HG03095 (cell line): ENCODE measurements around the gene SASH1.
"Not testable (repeated sequence)": the region's sequence is repeated elsewhere in the genome, so short reads cannot be mapped to it uniquely, and the experiment has no call there.

Experiments
- ATAC-seq: cut with Tn5 transposase; IDR thresholded peaks from one replicate; pipeline ENCODE4 v1.9.1; 2021; ENCODE audit warnings: moderate library complexity; ENCODE audit not compliant: unreplicated experiment

Gene SASH1

GRCh38 chr6:148364056-148364824 lies 21.6 kb downstream of the SASH1 start:
- no peak for ATAC-seq

GRCh38 chr6:148365041-148365440 lies 22.4 kb downstream of the SASH1 start:
- no peak for ATAC-seq

- ATAC-seq, result no peak
These were observed 24.9 kb downstream of the SASH1 start for GRCh38 chr6:148367411-148368024.

GRCh38 chr6:148370176-148370575 lies 27.5 kb downstream of the SASH1 start:
- no peak for ATAC-seq

GRCh38 chr6:148374040-148374774 lies 31.6 kb downstream of the SASH1 start:
- ATAC-seq, result no peak

- ATAC-seq, result no peak
These were observed 32.8 kb downstream of the SASH1 start for GRCh38 chr6:148375401-148375800.

- no peak for ATAC-seq
These were observed 36.8 kb downstream of the SASH1 start for GRCh38 chr6:148379481-148379880.

GRCh38 chr6:148379966-148380713 lies 37.5 kb downstream of the SASH1 start:
- ATAC-seq, result no peak

- ATAC-seq, result not testable (repeated sequence)
These were observed 39.4 kb downstream of the SASH1 start for GRCh38 chr6:148382051-148382450.

GRCh38 chr6:148382861-148383260 lies 40.2 kb downstream of the SASH1 start:
- no peak for ATAC-seq

- ATAC-seq, result no peak
These were observed 41.2 kb downstream of the SASH1 start for GRCh38 chr6:148383658-148384368.

GRCh38 chr6:148385379-148385778 lies 42.7 kb downstream of the SASH1 start:
- ATAC-seq, result no peak

GRCh38 chr6:148388521-148388920 lies 45.9 kb downstream of the SASH1 start:
- ATAC-seq, result no peak

- ATAC-seq, result no peak
These were observed 46.4 kb downstream of the SASH1 start for GRCh38 chr6:148389086-148389485.

- no peak for ATAC-seq
These were observed 47.3 kb downstream of the SASH1 start for GRCh38 chr6:148389917-148390316.

GRCh38 chr6:148392127-148392526 lies 49.5 kb downstream of the SASH1 start:
- ATAC-seq, result not testable (repeated sequence)

GRCh38 chr6:148392671-148393070 lies 50.0 kb downstream of the SASH1 start:
- no peak for ATAC-seq

GRCh38 chr6:148395583-148396101 lies 53.0 kb downstream of the SASH1 start:
- no peak for ATAC-seq

- no peak for ATAC-seq
These were observed 53.8 kb downstream of the SASH1 start for GRCh38 chr6:148396411-148396810.

- no peak for ATAC-seq
These were observed 54.3 kb downstream of the SASH1 start for GRCh38 chr6:148396926-148397325.
